Suprapubic skin (tissue), 4 donors: Measurements from ENCODE around the gene EPOP.

ENCODE experiments used
- POLR2A ChIP-seq, 2 donors: fragments of 450-650 bp; IDR thresholded peaks; one replicate each; pipeline ENCODE4 v1.6.1; 2017; ENCODE audit warnings: antibody characterized with exemption in 2 of 2, mild to moderate bottlenecking in 2 of 2, moderate library complexity in 2 of 2
- POLR2AphosphoS5 ChIP-seq, 3 donors: sonication (generic); formaldehyde crosslinking; IDR thresholded peaks; one replicate each; pipeline ENCODE4 v1.6.1; 2017; ENCODE audit warnings: antibody characterized with exemption in 3 of 3
- TF ChIP-seq, protein P1 (sequence below), 2 donors: fragments of 200-600 bp in 1 of 2; fragments of 450-650 bp in 1 of 2; sonication (generic) in 1 of 2; IDR thresholded peaks; one replicate each; pipeline ENCODE4 v1.5.1; 2016 to 2019; ENCODE audit warnings: antibody characterized with exemption in 2 of 2, mild to moderate bottlenecking in 1 of 2, moderate library complexity in 1 of 2

GRCh38 chr17:38636054-38636453 is 38.7 kb downstream of the EPOP start:
- TF ChIP-seq, protein P1, sequence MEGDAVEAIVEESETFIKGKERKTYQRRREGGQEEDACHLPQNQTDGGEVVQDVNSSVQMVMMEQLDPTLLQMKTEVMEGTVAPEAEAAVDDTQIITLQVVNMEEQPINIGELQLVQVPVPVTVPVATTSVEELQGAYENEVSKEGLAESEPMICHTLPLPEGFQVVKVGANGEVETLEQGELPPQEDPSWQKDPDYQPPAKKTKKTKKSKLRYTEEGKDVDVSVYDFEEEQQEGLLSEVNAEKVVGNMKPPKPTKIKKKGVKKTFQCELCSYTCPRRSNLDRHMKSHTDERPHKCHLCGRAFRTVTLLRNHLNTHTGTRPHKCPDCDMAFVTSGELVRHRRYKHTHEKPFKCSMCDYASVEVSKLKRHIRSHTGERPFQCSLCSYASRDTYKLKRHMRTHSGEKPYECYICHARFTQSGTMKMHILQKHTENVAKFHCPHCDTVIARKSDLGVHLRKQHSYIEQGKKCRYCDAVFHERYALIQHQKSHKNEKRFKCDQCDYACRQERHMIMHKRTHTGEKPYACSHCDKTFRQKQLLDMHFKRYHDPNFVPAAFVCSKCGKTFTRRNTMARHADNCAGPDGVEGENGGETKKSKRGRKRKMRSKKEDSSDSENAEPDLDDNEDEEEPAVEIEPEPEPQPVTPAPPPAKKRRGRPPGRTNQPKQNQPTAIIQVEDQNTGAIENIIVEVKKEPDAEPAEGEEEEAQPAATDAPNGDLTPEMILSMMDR (IDR thresholded peaks at IDR 0.05), result no peak
- TF ChIP-seq POLR2AphosphoS5 (IDR thresholded peaks at IDR 0.05), result no peak
- no peak for TF ChIP-seq POLR2A (IDR thresholded peaks at IDR 0.05)
